ENCODE data around the gene PALM3.
A peak's percentile ranks its signal among the peaks of the same experiment; 100 is the strongest.
"Not testable (repeated sequence)": the region's sequence is repeated elsewhere in the genome, so short reads cannot be mapped to it uniquely, and the experiment has no call there.

Gene PALM3

GRCh38 chr19:14042659-14043608, 18.9 kb downstream of the PALM3 start:
- DNase-seq (ENCODE audit: low read depth) = peak; percentile 79
- TF ChIP-seq CTCF (conservative IDR thresholded peaks at IDR 0.05; ENCODE audit: low read length) = peak; percentile 65
- not testable (repeated sequence) for H3K4me3 ChIP-seq (ENCODE audit: low read length)

DNA sequence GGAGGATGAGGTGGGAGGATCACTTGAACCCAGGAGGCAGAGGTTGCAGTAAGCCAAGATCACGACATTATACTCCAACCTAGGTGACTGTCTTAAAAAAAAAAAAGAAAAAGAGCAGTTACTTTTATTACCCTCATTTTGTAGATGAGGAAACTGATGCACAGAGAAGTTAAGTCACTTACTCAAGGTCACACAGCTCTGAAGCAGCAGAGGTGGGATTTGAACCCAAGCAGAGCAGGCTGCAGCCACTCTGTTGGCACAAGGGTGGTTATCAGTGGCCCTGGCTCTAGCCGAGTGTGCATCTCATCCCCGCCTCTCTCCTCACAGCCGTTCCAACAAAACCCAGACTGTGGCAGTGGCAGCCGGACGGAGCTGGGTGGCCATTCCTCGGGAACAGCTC, 22.7 kb downstream of the PALM3 start:
- TF ChIP-seq CTCF (conservative IDR thresholded peaks at IDR 0.05; ENCODE audit: low read length) = no peak
- no peak overlapping the region for H3K4me3 ChIP-seq (ENCODE audit: low read length)
- no peak for DNase-seq (ENCODE audit: low read depth)

- TF ChIP-seq CTCF (conservative IDR thresholded peaks at IDR 0.05; ENCODE audit: low read length) = no peak
- peak; percentile 75 for DNase-seq (ENCODE audit: low read depth)
- no peak overlapping the region for H3K4me3 ChIP-seq (ENCODE audit: low read length)
These were observed 26.2 kb downstream of the PALM3 start for GRCh38 chr19:14035706-14036105.

DNA sequence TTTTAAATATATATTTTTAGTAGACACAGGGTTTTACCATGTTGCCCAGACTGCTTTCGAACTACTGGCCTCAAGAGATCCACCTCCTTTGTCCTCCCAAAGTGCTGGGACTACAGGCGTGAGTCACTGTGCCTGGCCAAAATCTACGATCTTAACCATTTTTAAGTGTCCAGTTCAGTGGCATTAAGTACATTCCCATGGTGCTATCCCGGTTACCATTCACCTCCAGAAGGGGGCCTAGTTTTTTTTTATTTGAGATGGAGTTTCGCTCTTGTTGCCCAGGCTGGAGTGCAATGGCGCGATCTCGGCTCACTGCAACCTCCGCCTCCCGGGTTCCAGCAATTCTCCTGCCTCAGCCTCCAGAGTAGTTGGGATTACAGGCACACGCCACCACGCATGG, 26.7 kb downstream of the PALM3 start:
- H3K4me3 ChIP-seq (ENCODE audit: low read length); DNase-seq (ENCODE audit: low read depth): not testable (repeated sequence)

DNA sequence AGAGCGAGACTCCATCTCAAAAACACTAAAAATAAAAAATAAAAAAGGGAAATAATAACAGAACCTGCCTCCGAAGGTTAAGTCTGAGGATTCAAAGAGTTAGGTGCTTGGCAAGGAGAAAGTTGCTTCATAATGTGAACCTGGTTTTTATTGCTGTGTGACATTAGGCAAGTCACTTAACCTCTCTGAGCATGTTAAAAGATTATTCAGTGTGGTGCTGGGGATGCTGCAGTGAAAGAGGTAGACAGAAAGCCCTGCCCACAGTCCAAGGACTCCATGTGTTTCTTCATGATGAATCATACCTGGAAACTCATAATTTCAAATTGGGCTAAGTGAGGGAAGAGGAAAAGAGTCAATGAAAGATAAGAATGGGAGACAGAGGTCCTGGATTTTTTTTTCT, 27.9 kb downstream of the PALM3 start:
- TF ChIP-seq CTCF (conservative IDR thresholded peaks at IDR 0.05; ENCODE audit: low read length) = no peak
- DNase-seq (ENCODE audit: low read depth) = no peak
- no peak overlapping the region for H3K4me3 ChIP-seq (ENCODE audit: low read length)

GRCh38 chr19:14031719-14032480, 30.0 kb downstream of the PALM3 start, which contains the start of gene IL27RA:
TSS of gene IL27RA (plus strand) at chr19:14031762. CDS start at chr19:14031873, 111 bp downstream.
- peak; percentile 64 for TF ChIP-seq CTCF (conservative IDR thresholded peaks at IDR 0.05; ENCODE audit: low read length)
- H3K4me3 ChIP-seq (ENCODE audit: low read length) = peak within 1 kb of the TSS; percentile 68
- DNase-seq (ENCODE audit: low read depth) = peak; percentile 37

DNA sequence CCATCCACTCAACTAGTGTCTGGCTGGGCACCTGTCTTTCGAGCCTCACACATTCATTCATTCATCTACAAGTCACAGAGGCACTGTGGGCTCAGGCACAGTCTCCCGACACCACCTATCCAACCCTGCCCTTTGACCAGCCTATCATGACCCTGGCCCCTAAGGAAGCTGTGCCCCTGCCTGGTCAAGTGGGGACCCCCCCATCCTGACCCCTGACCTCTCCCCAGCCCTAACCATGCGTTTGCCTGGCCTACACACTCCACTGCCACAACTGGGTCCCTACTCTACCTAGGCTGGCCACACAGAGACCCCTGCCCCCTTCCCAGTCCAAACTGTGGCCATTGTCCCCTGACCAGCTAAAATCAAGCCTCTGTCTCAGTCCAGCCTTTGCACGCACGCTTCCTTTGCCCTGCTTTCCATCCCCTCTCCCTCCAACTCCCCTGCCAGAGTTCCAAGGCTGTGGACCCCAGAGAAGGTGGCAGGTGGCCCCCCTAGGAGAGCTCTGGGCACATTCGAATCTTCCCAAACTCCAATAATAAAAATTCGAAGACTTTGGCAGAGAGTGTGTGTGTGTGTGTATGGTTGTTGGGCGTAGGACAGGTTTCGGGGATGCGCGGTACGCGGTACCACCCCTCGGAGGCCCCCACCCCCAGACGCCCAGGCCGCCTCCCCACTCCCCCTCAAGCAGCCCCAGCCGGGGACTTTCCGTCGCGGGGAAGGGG, 30.7 kb downstream of the PALM3 start:
- peak overlapping the region; percentile 68 for H3K4me3 ChIP-seq (ENCODE audit: low read length)
- no peak for DNase-seq (ENCODE audit: low read depth)
- no peak for TF ChIP-seq CTCF (conservative IDR thresholded peaks at IDR 0.05; ENCODE audit: low read length)
